Mucosa of descending colon (tissue), 3 donors: Measurements from ENCODE around the gene SPDEF. TPM values are rescaled to one million over a fixed set of nuclear protein-coding genes. Genes with fewer than 3 reads are reported as not detected.

Experiments used
- ATAC-seq: fragments of 200-7000 bp; cut with Tn5 transposase; one replicate; pipeline ENCODE4 v1.9.1; 2020; ENCODE audit warnings: mild to moderate bottlenecking, moderate library complexity
- DNase-seq, 3 donors: peaks; one replicate each; pipeline ENCODE4 v3.0.0-alpha.2; 2020
- H3K36me3 ChIP-seq: fragments of 200-600 bp; one replicate; pipeline ENCODE4 v1.8.0; 2021; ENCODE audit warnings: low read depth, mild to moderate bottlenecking
- H3K4me1 ChIP-seq: fragments of 200-600 bp; one replicate; pipeline ENCODE4 v1.8.0; 2021; ENCODE audit warnings: low read depth, mild to moderate bottlenecking
- H3K4me3 ChIP-seq: fragments of 200-600 bp; one replicate; pipeline ENCODE4 v1.8.0; 2021; ENCODE audit warnings: mild to moderate bottlenecking
- H3K9me3 ChIP-seq: fragments of 200-600 bp; one replicate; pipeline ENCODE4 v1.8.0; 2021; ENCODE audit warnings: mild to moderate bottlenecking
- CTCF ChIP-seq: fragments of 200-600 bp; IDR thresholded peaks from one replicate; pipeline ENCODE4 v1.8.0; 2022; ENCODE audit warnings: antibody characterized with exemption, mild to moderate bottlenecking
- intact Hi-C, 2 donors: fragments of 100-400 bp; cut with DNase I in 1 of 2; cut with micrococcal nuclease in 1 of 2; formaldehyde crosslinking; loops; one replicate each; pipeline versions ENCODE4 v1.11.0 to v1.11.1; 2022; cut with DNase I, micrococcal nuclease
- total RNA-seq, 3 donors: library from RNA; stranded (reverse); fragmentation: NEBNext Ultra II Directional in 2 of 3; extraction: Animal tissue kit (Norgen Biotek cat#: 25700) in 2 of 3; gene quantifications; one replicate each; pipeline versions ENCODE4 v1.2.1 to v1.2.4, GENCODE V29; 2021 to 2023
- donor health status: DM: no; HTN: no; CAD: no; lungs with moderate emphysema.
- donor health status: DM: no; HTN: no; CAD: no.
- donor health status: DM: no; HTN: yes; CAD: no.

The SPDEF gene
- total RNA-seq, 3 donors from 2014 or later, result 13.8 to 49.1 (median 38.2) TPM

- Histone ChIP-seq H3K4me1 (peaks cover 10% of the 10 kb centered on the region), H3K36me3 (no peaks in the 10 kb centered on the region), H3K9me3 (peaks cover 5% of the 10 kb centered on the region), H3K4me3 (no peak overlapping the region)
- DNase-seq (no peak), ATAC-seq (no peak)
- TF ChIP-seq CTCF, result no peak
- intact Hi-C loops, result no loop called here
These were observed 5.0 kb upstream of the SPDEF start for GRCh38 chr6:34561227-34561530.

- DNase-seq (no peak), ATAC-seq (no peak)
- no peaks in the 10 kb centered on the region for H3K36me3 ChIP-seq
- intact Hi-C loops, result no loop called here
- no peak overlapping the region for H3K4me3 ChIP-seq
- peaks cover 5% of the 10 kb centered on the region for H3K9me3 ChIP-seq
- H3K4me1 ChIP-seq, result peaks cover 11% of the 10 kb centered on the region
- TF ChIP-seq CTCF, result no peak
These were observed 4.5 kb upstream of the SPDEF start for GRCh38 chr6:34560366-34561226.

- intact Hi-C loops, result no loop called here
- Histone ChIP-seq H3K9me3 (peaks cover 5% of the 10 kb centered on the region), H3K4me1 (peaks cover 11% of the 10 kb centered on the region), H3K4me3 (no peak overlapping the region), H3K36me3 (no peaks in the 10 kb centered on the region)
- DNase-seq (no peak), ATAC-seq (no peak)
- no peak for TF ChIP-seq CTCF
These were observed 3.7 kb upstream of the SPDEF start for GRCh38 chr6:34559651-34560365.

- DNase-seq, result no peak
- Histone ChIP-seq H3K36me3 (no peaks in the 10 kb centered on the region), H3K9me3 (peaks cover 5% of the 10 kb centered on the region), H3K4me1 (peaks cover 13% of the 10 kb centered on the region), H3K4me3 (no peak overlapping the region)
- no peak for TF ChIP-seq CTCF
- intact Hi-C loops, result no loop called here
- ATAC-seq, result no peak
These were observed 2.1 kb upstream of the SPDEF start for GRCh38 chr6:34558172-34558714.

GRCh38 chr6:34557228-34557627 lies 1.1 kb upstream of the SPDEF start:
- H3K36me3 ChIP-seq, result no peaks in the 10 kb centered on the region
- TF ChIP-seq CTCF, result no peak
- H3K9me3 ChIP-seq, result peaks cover 5% of the 10 kb centered on the region
- ATAC-seq (no peak), DNase-seq (no peak)
- peaks cover 13% of the 10 kb centered on the region for H3K4me1 ChIP-seq
- intact Hi-C loops, result no loop called here
- no peak overlapping the region for H3K4me3 ChIP-seq
